NCI-H748 treated with DMSO at 0.1 percent for 48 hours (cell line): Measurements from ENCODE around the gene GALNT14.

Source experiments
- DNase-seq: peaks from one replicate; lab custom pipeline; 2025; lab: John Stamatoyannopoulos, UW

GALNT14 gene

DNA sequence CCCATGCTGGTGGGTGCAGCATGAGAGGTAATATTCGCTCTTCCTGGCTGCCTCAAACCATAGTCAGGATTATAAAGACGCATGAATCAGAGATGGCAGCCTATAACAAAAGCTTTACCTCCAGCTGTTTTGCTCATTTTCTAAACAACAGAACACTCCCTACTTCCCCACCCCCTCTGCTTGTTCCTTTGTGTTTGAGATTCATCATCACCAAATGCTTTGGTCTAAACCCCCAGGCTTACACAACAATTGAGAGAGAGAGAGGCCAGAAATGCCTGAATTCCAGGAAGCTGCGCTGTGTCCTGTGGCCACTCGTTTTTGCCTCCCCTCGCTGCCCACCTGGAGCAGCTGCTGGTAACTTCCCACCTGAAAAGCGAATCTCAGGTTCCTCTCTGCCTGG lies 252.2 kb downstream of the GALNT14 start:
- DNase-seq: no peak

DNA sequence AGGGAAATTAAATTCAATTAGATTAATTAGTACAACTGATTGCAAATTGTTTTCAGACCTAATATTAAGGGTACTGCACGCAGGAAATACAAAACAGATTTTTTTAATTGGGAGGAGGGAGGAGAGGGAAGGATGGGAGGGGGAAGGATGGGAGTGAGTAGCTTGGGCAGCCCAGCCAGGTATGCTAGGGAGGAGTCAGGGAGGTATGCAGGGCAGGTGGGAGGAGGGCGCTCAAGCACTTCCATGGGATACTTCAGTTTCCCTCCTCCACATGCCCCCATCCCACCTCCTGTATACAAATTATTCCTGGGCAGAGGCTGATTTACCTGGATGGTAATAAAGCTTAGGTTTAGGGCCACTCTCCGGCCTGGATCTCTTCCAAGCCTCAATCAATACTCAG lies 254.4 kb downstream of the GALNT14 start:
- no peak for DNase-seq

DNA sequence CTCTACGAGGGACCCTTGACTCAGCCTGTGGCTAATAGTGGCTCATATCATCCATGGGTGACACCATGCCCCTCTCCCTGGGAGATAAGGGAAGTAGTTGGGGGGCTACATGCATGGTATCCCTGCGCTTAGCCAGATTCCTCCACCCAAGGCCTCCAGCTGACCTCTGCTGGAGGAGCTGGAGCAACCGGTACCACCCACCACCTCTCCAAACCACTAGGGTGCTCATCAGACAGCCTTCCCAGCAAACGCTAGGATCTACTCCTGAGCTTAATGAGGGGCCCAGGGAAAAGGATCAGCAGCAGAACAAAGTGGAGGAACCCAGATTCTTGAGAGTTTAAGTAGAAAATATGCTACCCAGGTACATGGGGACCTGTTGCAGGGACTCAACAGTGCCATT lies 255.1 kb downstream of the GALNT14 start:
- no peak for DNase-seq

DNA sequence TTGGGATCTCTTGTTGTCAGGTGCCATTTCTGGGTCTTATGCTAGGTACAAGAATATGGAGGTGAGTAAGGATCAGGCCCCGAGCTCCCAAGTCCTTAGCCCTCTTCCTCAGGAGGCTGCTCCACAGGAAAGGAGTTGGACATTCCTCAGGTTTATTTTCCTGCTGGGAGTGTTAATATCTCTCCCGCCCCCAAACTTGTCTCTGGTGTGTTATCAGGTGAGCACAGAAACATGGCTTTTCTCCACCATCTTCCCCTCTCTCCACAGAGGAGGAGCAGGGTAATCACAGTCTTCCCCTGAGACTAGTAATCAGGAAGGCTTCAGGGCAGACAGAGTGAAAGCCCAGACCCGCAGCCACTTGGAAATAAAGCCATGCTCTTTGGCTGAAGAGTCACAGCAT lies 257.7 kb downstream of the GALNT14 start:
- DNase-seq: no peak

DNA sequence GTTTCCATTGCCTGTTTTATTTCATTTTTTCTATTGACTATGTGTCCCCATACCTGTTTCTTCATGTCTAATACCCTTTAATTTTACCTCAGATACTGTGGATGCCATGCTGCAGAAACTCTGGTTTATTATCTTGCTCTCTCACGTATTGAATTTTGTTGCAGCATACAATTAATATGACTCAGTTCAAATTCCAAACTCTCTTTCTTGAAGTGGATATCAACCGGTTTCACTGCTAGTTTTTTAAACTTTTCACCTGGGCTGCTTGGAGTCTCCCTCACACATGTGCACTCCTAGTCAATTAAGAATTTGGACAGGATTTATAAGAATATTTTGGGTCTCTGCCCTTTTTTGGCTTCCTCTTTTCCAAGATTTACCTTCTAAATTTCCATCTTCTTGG lies 260.4 kb downstream of the GALNT14 start:
- DNase-seq: no peak

DNA sequence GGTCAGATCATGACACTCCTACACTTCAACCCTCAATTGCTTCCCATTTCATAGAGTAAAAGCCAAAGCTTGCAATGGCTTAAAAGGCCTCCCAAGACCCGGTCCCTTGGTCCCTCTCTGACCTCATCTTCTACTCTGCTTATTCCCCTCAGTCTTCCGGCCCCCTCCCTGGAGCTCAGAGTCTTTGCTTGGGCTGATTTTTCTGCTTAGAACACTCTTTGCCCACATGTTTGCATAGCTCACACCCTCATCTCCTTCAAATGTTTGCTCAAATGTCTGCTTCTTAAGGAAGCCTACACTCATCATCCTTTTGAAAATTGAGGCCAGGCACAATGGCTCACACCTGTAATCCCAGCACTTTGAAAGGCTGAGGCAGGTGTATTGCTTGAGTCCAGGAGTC lies 265.4 kb downstream of the GALNT14 start:
- no peak for DNase-seq

DNA sequence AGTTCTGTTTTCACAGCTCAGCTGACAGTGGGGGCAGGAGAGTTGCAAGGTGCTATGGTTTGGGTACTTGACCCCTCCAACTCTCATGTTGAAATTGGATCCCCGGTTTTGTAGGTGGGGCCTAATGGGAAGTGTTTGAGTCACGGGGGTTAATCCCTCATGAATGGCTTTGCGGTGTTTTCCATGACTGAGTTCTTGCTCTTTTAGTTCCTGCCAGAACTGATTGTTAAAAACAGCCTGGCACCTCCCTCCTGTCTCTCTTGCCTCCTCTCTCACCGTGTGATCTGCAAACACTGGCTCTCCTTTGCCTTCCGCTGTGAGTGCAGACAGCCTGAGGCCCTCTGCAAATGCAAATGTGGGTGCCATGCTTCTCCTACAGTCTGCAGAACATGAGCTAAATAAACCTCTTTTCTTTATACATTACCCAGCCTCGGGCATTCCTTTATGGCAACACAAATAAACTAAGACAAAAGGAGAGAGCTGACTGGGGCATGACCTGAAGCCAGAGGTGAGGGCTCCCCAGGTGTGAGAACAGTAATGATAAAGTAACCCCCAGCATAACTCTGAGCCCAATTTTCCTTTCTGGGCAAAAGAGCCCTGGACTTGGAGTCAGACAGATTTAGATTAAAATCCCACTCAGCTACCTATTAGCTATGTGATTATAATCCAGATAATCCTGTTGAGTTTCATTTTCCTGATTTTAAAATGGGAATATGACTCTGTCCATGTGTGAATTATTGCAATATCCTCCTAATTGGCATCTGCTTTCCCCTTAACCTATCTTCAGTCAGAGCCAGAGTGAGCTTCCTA lies 266.1 kb downstream of the GALNT14 start:
- no peak for DNase-seq

DNA sequence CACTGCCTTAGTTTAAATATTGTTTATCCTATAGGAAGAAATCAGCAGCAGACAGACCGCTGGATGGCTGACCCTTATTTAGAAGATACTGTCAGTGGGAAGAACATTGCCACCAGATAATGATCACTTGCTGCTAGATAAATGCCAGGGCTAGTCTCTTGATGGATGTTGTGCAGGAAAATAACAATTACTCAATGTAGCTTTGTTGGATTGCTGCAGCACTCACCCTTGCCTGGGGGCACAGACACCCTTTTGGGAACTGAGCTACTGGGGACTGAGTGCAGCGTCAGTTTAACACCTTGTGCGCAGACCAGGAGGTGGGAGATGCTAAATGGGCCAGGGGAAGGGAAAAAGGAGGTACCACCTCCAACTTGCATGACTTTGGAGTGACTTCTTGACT lies 266.8 kb downstream of the GALNT14 start:
- DNase-seq: no peak

DNA sequence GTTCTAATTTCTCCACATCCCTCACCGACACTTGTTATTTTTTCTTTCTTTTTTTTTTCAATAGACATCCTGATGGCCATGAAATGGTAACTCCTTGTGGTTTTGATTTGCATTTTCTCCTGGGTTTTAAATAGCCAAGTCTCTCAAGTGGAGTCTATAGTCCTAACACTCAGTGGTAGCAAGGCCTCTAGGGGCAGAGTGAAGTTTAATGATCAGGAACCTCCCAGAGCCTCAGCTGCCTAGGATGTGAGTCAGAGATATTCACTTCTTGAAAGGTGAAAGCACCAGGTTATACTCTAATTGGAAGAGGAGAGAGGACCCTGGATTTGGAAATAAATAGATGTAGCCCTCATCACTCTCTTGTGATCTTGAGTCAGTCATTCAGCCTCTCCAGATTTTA lies 268.3 kb downstream of the GALNT14 start:
- DNase-seq: no peak

DNA sequence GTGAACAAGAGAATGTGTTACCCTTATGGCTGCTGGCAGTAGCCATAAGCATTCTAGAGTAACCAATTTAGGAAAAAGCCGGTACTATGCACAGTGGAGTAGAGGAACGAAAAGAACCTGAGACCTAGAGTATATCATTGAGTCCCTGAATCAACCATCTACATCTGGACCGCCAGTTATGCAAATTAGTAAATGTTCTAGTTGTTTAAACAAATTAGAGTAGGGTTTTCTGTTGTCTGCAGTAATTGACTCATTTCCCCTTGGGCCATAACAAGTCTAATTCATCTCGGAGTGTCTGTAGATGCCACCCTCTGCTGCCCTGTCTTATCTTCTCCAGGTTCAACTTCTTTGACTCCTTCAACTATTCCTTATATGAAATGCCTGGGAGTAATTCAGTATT lies 270.9 kb downstream of the GALNT14 start:
- DNase-seq: no peak

DNA sequence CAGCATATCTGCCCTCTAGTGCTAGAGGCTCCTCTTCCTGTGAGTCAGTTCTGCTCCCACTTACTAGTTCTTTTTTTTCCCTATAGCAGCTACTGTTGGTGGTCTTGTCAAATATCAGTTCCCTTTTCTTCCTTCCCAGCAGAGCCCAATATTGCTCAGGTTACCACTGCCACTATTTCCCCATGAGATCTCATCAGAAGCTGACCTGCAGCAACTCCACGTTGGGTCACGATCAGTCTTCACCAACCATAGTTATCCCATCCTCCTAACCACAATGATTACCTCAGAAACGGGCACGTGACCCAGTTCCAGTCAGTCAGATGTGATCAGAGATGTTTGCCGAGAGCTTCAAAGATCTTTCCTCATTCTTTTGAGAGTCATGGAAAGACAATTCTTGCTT lies 271.3 kb downstream of the GALNT14 start:
- DNase-seq: no peak

DNA sequence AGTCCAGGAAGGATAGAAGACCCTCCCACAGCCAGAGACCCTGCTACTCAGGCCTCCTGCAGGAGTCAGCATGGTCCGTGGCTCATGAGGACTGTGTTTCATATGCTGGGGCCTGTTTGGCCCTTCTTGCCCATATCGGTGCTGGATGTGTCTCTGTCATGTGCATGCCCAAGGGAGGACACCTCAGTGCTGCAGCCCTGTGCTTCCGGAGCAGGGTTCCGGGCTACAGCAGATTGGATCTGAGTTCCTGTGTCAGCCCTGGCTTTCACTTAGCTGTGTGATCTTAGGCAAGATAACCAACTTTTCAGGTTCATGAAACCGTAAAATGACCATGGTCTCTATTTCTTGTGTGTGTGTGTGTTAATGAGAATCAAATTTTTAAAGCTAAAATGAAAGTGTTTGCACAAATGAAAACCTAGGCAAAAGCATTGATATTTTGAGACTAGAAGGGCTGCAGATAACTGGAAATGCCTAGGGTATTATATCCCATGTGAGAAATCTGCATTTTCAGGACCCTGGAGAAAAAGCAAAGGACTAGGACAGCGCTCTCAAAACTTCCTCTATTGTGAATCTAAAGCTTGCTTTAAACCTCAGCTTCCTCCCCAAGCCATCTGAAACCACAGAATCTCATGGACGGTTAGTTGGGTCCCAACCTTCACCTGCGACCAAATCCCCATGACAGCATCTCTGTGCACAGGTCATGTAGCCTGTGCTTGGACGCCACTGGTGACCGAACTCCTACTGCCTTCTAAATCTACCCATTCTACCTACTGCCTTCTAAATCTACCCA lies 272.2 kb downstream of the GALNT14 start:
- no peak for DNase-seq

DNA sequence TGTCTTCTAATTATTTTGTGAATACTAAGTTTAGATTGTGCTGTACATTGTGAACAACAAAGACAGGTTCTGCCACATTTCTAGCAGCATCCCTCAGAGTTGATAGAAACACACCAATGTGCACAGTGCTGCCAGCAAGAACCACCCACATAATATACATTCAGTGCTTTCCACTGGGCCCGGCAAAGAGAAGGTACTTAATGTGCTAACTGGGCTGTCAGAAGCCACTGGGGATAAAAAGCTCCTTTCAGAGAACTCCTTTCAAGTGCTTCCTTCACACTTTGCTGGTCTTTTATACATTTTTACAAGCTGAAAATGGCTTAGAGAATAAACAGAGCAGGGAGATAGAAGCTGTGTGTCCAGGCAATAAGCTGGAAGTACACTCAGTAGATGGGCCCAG lies 273.0 kb downstream of the GALNT14 start:
- no peak for DNase-seq

DNA sequence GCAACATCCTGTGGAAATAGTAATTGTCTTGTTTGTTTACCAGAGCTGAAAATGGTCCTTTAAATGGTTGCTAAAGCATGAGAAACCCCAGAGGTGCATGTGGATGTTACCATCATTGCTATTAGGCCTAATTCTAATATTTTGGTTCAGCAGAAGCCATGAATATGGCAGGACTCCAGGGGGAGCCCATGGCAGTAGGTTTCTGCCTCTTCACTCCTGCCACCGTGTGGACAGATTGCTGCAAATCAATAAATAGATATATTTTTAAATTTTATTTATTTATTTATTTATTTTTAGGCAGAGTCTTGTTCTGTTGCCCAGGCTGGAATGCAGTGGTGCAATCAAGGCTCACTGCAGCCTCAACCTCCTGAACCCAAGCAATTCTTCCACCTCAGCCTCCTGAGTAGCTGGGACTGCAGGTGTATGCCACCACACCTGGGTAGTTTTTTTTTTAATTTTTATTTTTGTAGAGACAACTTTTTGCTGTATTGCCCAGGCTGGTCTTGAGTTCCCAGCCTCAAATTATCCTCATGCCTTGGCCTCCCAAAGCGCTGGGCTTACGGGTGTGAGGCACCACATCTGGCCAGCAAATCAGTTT lies 276.1 kb downstream of the GALNT14 start:
- no peak for DNase-seq

DNA sequence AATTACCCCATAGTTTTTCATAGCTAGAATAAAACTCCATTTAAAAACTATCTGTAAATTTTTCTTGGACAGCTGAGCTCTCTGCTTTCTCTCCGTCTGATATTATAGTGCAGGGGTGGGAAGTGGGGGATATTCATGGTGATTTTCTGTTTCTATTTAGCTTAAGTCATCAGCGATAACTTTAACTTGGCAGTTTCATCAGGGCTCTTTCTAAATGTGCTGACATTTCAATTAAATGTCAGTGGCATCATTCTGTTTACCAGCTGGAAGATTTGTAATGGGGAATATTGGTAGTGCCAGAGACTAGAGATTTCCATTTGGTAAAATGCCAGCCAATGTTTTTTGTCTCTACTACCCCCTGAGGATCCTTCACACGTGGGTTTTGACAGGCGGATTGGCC lies 277.5 kb downstream of the GALNT14 start:
- DNase-seq: no peak
